Tibial artery (tissue), 4 donors: ENCODE results near the gene MKRN2.

Experiments used
- DNase-seq, 2 donors: peaks; one replicate each; pipeline ENCODE4 v3.0.0-alpha.2; 2019
- H3K27ac ChIP-seq, 2 donors: fragments of 200-600 bp; sonication (generic) in 1 of 2; 1 replicate in 1 of 2; 2 replicates in 1 of 2; pipeline ENCODE4 v1.5.1; 2018 to 2019; ENCODE audit warnings: mild to moderate bottlenecking in 1 of 2
- H3K27me3 ChIP-seq, 2 donors: fragments of 200-600 bp; sonication (generic) in 1 of 2; one replicate each; pipeline versions ENCODE4 v1.5.1 to v1.6.0; 2016 to 2019
- H3K36me3 ChIP-seq, 3 donors: fragments of 200-600 bp; sonication (generic) in 2 of 3; one replicate each; pipeline ENCODE4 v1.5.1; 2016 to 2019; ENCODE audit warnings: mild to moderate bottlenecking in 2 of 3
- H3K4me1 ChIP-seq, 4 donors: fragments of 200-600 bp; sonication (generic) in 2 of 4; 1 replicate in 3 of 4; 2 replicates in 1 of 4; pipeline ENCODE4 v1.5.1; 2016 to 2019
- H3K4me3 ChIP-seq, 2 donors: fragments of 200-600 bp; sonication (generic) in 1 of 2; 1 replicate in 1 of 2; 2 replicates in 1 of 2; pipeline ENCODE4 v1.5.1; 2018 to 2019; ENCODE audit warnings: mild to moderate bottlenecking in 2 of 2
- H3K9me3 ChIP-seq, 3 donors: fragments of 200-600 bp; sonication (generic) in 1 of 3; one replicate each; pipeline ENCODE4 v1.5.1; 2016 to 2019
- CTCF ChIP-seq, 2 experiments: fragments of 200-600 bp in 1 of 2; fragments of 450-650 bp in 1 of 2; IDR thresholded peaks; one replicate each; pipeline ENCODE4 v1.5.1; 2017 to 2019; ENCODE audit warnings: antibody characterized with exemption in 2 of 2, mild to moderate bottlenecking in 1 of 2, moderate library complexity in 1 of 2
- intact Hi-C: fragments of 100-400 bp; cut with DNase I; formaldehyde crosslinking; loops from one replicate; pipeline ENCODE4 v1.15.0; 2023; ENCODE audit warnings: low total_unique reads

MKRN2 gene

GRCh38 chr3:12588039-12589009, 31.4 kb downstream of the MKRN2 start:
- peaks cover 85 to 99% (median 93%) of the 10 kb centered on the region in 3 donors for H3K36me3 ChIP-seq
- H3K27ac ChIP-seq, result no peak overlapping the region
- no peaks in the 10 kb centered on the region for H3K9me3 ChIP-seq
- intact Hi-C loops, result no loop called here
- DNase-seq, result no peak
- no peaks in the 10 kb centered on the region for H3K27me3 ChIP-seq
- TF ChIP-seq CTCF (IDR thresholded peaks at IDR 0.05), result no peak
- H3K4me1 ChIP-seq, result peaks cover 0 to 5% (median 0%) of the 10 kb centered on the region in 4 donors
- no peak overlapping the region for H3K4me3 ChIP-seq

- TF ChIP-seq CTCF (IDR thresholded peaks at IDR 0.05), result no peak
- Histone ChIP-seq H3K9me3 (no peaks in the 10 kb centered on the region), H3K4me1 (peaks cover 0 to 5% (median 0%) of the 10 kb centered on the region in 4 donors), H3K27me3 (no peaks in the 10 kb centered on the region), H3K4me3 (no peak overlapping the region), H3K36me3 (peaks cover 71 to 99% (median 93%) of the 10 kb centered on the region in 3 donors), H3K27ac (no peak overlapping the region)
- intact Hi-C loops, result no loop called here
- DNase-seq, result no peak
These were observed 33.2 kb downstream of the MKRN2 start for GRCh38 chr3:12590096-12590495.

- Histone ChIP-seq H3K4me3 (no peak overlapping the region), H3K27me3 (no peaks in the 10 kb centered on the region), H3K9me3 (no peaks in the 10 kb centered on the region), H3K36me3 (peaks cover 67 to 98% (median 93%) of the 10 kb centered on the region in 3 donors), H3K4me1 (peaks cover 0 to 5% (median 0%) of the 10 kb centered on the region in 4 donors), H3K27ac (no peak overlapping the region)
- intact Hi-C loops, result no loop called here
- no peak for DNase-seq
- no peak for TF ChIP-seq CTCF (IDR thresholded peaks at IDR 0.05)
These were observed 34.6 kb downstream of the MKRN2 start for GRCh38 chr3:12591456-12591855.

GRCh38 chr3:12591997-12592715, 35.3 kb downstream of the MKRN2 start:
- Histone ChIP-seq H3K4me1 (peaks cover 0 to 5% (median 0%) of the 10 kb centered on the region in 4 donors), H3K36me3 (peaks cover 65 to 98% (median 93%) of the 10 kb centered on the region in 3 donors), H3K4me3 (no peak overlapping the region), H3K9me3 (no peaks in the 10 kb centered on the region), H3K27me3 (no peaks in the 10 kb centered on the region), H3K27ac (no peak overlapping the region)
- TF ChIP-seq CTCF (IDR thresholded peaks at IDR 0.05), result no peak
- no peak for DNase-seq
- intact Hi-C loops, result no loop called here

GRCh38 chr3:12593473-12593872, 36.6 kb downstream of the MKRN2 start:
- no peak overlapping the region for H3K27ac ChIP-seq
- intact Hi-C loops, result no loop called here
- H3K36me3 ChIP-seq, result peaks cover 66 to 98% (median 94%) of the 10 kb centered on the region in 3 donors
- H3K9me3 ChIP-seq, result no peaks in the 10 kb centered on the region
- H3K27me3 ChIP-seq, result no peaks in the 10 kb centered on the region
- no peak for TF ChIP-seq CTCF (IDR thresholded peaks at IDR 0.05)
- peaks cover 0 to 10% (median 0%) of the 10 kb centered on the region in 4 donors for H3K4me1 ChIP-seq
- no peak for DNase-seq
- no peak overlapping the region for H3K4me3 ChIP-seq
